Measurements from ENCODE around the gene CDKN2B-AS1.

GRCh38 chr9:21961569-21961968, 33.0 kb upstream of the CDKN2B-AS1 start:
- TF ChIP-seq GATA2 (IDR thresholded peaks at IDR 0.05; ENCODE audit: low read depth, low read length) (no peak), GATA3 (IDR thresholded peaks at IDR 0.05; ENCODE audit: low read depth, low read length) (no peak)
